OCI-LY1 (cell line): Measurements from ENCODE around the gene C3.
"Not testable (repeated sequence)": the region's sequence is repeated elsewhere in the genome, so short reads cannot be mapped to it uniquely, and the experiment has no call there.

ENCODE experiments used
- H2AFZ ChIP-seq: fragments of 200-600 bp; sonication (generic), shearing (Covaris generic); 2 replicates; pipeline ENCODE4 v1.6.0; 2014; ENCODE audit warnings: antibody characterized with exemption, mild to moderate bottlenecking, low read length
- H3F3A ChIP-seq: fragments of 200-600 bp; sonication (generic), shearing (Covaris generic); 2 replicates; pipeline ENCODE4 v1.6.0; 2014; ENCODE audit warnings: mild to moderate bottlenecking, antibody characterized with exemption, low read length, moderate library complexity; ENCODE audit not compliant: insufficient read depth
- H3K27ac ChIP-seq: fragments of 200-600 bp; sonication (generic); 2 replicates; pipeline ENCODE4 v1.5.1; 2014; ENCODE audit warnings: low read length, mixed run types, mild to moderate bottlenecking, low read depth; ENCODE audit not compliant: poor library complexity, severe bottlenecking
- H3K27me3 ChIP-seq: fragments of 200-600 bp; sonication (generic); 2 replicates; pipeline ENCODE4 v1.6.0; 2014; ENCODE audit warnings: antibody characterized with exemption, mild to moderate bottlenecking, low read length, moderate library complexity; ENCODE audit not compliant: insufficient read depth
- H3K36me3 ChIP-seq: fragments of 200-600 bp; sonication (generic); 2 replicates; pipeline ENCODE4 v1.6.1; 2014; ENCODE audit warnings: mild to moderate bottlenecking, antibody characterized with exemption, low read length, moderate library complexity, mixed read lengths; ENCODE audit not compliant: insufficient read depth
- H3K4me1 ChIP-seq: fragments of 200-600 bp; sonication (generic); 2 replicates; pipeline ENCODE4 v1.5.1; 2014; ENCODE audit warnings: mild to moderate bottlenecking, low read length, moderate library complexity; ENCODE audit not compliant: insufficient read depth, severe bottlenecking
- H3K4me2 ChIP-seq: fragments of 200-600 bp; sonication (generic), shearing (Covaris generic); 2 replicates; pipeline ENCODE4 v1.6.1; 2014; ENCODE audit warnings: low read length
- H3K4me3 ChIP-seq: fragments of 200-600 bp; sonication (generic); 2 replicates; pipeline ENCODE4 v1.5.1; 2014; ENCODE audit warnings: low read length, low read depth, mild to moderate bottlenecking, mixed read lengths; ENCODE audit not compliant: poor library complexity, severe bottlenecking
- H3K79me2 ChIP-seq: fragments of 200-600 bp; shearing (Covaris generic); 2 replicates; pipeline ENCODE4 v1.6.1; 2016; ENCODE audit warnings: mixed run types, low read length, mixed read lengths; ENCODE audit not compliant: insufficient read depth
- H3K9ac ChIP-seq: fragments of 200-600 bp; sonication (generic), shearing (Covaris generic); 2 replicates; pipeline ENCODE4 v1.6.1; 2014; ENCODE audit warnings: mild to moderate bottlenecking, low read length, mixed read lengths
- H3K9me2 ChIP-seq: fragments of 200-600 bp; sonication (generic), shearing (Covaris generic); 2 replicates; pipeline ENCODE4 v1.6.1; 2014; ENCODE audit warnings: low read depth, mild to moderate bottlenecking, low read length, mixed read lengths
- H3K9me3 ChIP-seq: fragments of 200-600 bp; shearing (Covaris generic); 2 replicates; pipeline ENCODE4 v1.6.1; 2014; ENCODE audit warnings: low read length, mixed read lengths
- H4K20me1 ChIP-seq: fragments of 200-600 bp; sonication (generic), shearing (Covaris generic); 2 replicates; pipeline ENCODE4 v1.6.0; 2016; ENCODE audit warnings: mild to moderate bottlenecking, low read length; ENCODE audit not compliant: insufficient read depth
- EZH2 ChIP-seq: fragments of 200-600 bp; sonication (generic), shearing (Covaris generic); IDR thresholded peaks from 2 replicates; pipeline ENCODE4 v1.8.0; 2017; ENCODE audit warnings: borderline replicate concordance, mixed run types, mild to moderate bottlenecking, antibody characterized with exemption, low read length, moderate library complexity, mixed read lengths
- TF ChIP-seq, protein P1 (sequence below): fragments of 200-600 bp; sonication (generic), shearing (Covaris generic); IDR thresholded peaks from 2 replicates; pipeline ENCODE4 v1.5.1; 2017; ENCODE audit warnings: mild to moderate bottlenecking, antibody characterized with exemption, low read length, moderate library complexity, mixed read lengths

Gene C3

GRCh38 chr19:6649185-6649584 lies 71.3 kb downstream of the C3 start:
- Histone ChIP-seq H3K9me2 (no peaks in the 10 kb centered on the region), H3K4me2 (no peak overlapping the region), H3K79me2 (no peaks in the 10 kb centered on the region), H3K27ac (no peak overlapping the region), H3K36me3 (no peaks in the 10 kb centered on the region), H3F3A (no peaks in the 10 kb centered on the region), H3K4me3 (no peak overlapping the region), H3K4me1 (no peaks in the 10 kb centered on the region), H2AFZ (no peak overlapping the region), H3K9me3 (no peaks in the 10 kb centered on the region), H4K20me1 (no peaks in the 10 kb centered on the region), H3K27me3 (peaks cover 4% of the 10 kb centered on the region; the same call in 1 of the 2 replicates), H3K9ac (no peak overlapping the region)
- TF ChIP-seq, protein P1, sequence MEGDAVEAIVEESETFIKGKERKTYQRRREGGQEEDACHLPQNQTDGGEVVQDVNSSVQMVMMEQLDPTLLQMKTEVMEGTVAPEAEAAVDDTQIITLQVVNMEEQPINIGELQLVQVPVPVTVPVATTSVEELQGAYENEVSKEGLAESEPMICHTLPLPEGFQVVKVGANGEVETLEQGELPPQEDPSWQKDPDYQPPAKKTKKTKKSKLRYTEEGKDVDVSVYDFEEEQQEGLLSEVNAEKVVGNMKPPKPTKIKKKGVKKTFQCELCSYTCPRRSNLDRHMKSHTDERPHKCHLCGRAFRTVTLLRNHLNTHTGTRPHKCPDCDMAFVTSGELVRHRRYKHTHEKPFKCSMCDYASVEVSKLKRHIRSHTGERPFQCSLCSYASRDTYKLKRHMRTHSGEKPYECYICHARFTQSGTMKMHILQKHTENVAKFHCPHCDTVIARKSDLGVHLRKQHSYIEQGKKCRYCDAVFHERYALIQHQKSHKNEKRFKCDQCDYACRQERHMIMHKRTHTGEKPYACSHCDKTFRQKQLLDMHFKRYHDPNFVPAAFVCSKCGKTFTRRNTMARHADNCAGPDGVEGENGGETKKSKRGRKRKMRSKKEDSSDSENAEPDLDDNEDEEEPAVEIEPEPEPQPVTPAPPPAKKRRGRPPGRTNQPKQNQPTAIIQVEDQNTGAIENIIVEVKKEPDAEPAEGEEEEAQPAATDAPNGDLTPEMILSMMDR: no peak
- TF ChIP-seq EZH2: no peak

DNA sequence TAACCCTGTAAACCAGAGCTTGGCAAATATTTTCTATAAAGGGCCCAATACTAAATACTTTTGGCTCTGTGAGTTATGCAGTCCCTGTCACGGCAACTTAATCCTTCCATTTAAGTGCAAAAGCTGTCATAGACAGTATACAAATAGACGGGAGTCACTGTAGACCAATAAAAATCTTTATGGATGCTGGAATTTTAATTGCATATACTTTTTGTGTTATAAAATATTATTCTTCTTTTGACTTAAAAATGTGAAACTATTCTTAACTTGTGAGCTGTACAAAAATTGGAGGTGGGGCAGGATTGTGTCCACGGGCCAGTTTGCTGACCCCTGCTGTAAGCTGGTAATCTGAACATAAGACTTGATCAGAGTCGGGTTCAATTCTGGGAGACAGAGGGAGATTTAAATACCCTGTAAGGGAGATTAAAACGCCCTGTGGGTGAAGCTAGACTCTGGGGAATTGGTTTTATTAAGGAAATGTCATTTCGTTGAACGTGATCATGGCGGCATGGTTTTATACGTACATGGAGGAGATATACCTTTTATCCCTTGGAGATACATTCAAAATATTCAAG lies 72.2 kb downstream of the C3 start:
- Histone ChIP-seq H3K9me2 (no peaks in the 10 kb centered on the region), H3K27ac (no peak overlapping the region), H3K4me2 (no peak overlapping the region), H3F3A (no peaks in the 10 kb centered on the region), H3K4me1 (no peaks in the 10 kb centered on the region), H3K79me2 (no peaks in the 10 kb centered on the region), H3K4me3 (no peak overlapping the region), H2AFZ (no peak overlapping the region), H4K20me1 (no peaks in the 10 kb centered on the region), H3K9me3 (no peaks in the 10 kb centered on the region), H3K9ac (no peak overlapping the region), H3K36me3 (no peaks in the 10 kb centered on the region), H3K27me3 (peaks cover 4% of the 10 kb centered on the region; the same call in 1 of the 2 replicates)
- TF ChIP-seq, protein P1: no peak
- TF ChIP-seq EZH2: no peak

DNA sequence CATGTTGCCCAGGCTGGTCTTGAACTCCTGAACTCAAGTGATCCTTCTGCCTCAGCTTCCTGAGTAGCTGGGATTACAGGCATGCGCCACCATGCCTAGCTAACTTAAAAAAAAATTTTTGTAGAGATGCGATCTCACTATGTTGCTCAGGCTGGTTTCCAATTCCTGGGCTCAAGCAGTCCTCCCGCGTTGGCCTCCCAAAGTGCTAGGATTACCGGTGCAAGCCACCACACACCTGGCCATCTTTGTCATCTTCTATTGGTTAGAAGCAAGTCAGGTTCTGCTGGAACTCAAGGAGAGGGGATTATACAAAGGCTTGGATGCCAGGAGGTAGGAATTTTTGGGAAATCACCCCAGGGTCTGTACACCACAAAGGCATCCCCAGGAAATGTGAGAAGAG lies 75.7 kb downstream of the C3 start:
- H4K20me1 ChIP-seq: no peaks in the 10 kb centered on the region
- no peaks in the 10 kb centered on the region for H3K9me2 ChIP-seq
- TF ChIP-seq, protein P1: no peak
- TF ChIP-seq EZH2: no peak
- H3K79me2 ChIP-seq: no peaks in the 10 kb centered on the region
- H3K4me2 ChIP-seq: no peak overlapping the region
- no peaks in the 10 kb centered on the region for H3K36me3 ChIP-seq
- H3K27me3 ChIP-seq: no peaks in the 10 kb centered on the region; the same call in 1 of the 2 replicates
- peaks cover 12% of the 10 kb centered on the region for H3K4me1 ChIP-seq
- no peak overlapping the region for H2AFZ ChIP-seq
- H3K9ac ChIP-seq: no peak overlapping the region
- no peak overlapping the region for H3K27ac ChIP-seq
- no peak overlapping the region for H3K4me3 ChIP-seq
- H3K9me3 ChIP-seq: no peaks in the 10 kb centered on the region
- no peaks in the 10 kb centered on the region for H3F3A ChIP-seq

- not testable (repeated sequence) for H3K4me2 ChIP-seq, H3K9me2 ChIP-seq, H3K27me3 ChIP-seq, H3K36me3 ChIP-seq, H4K20me1 ChIP-seq, H3K4me3 ChIP-seq, H3K27ac ChIP-seq, H3K9ac ChIP-seq, H3K9me3 ChIP-seq, H2AFZ ChIP-seq, H3F3A ChIP-seq, H3K79me2 ChIP-seq
- peaks cover 12% of the 10 kb centered on the region for H3K4me1 ChIP-seq
These were observed 80.1 kb downstream of the C3 start for GRCh38 chr19:6640333-6640732.
